ENCODE measurements around the gene BRWD1. TPM values are rescaled to one million over a fixed set of nuclear protein-coding genes. Genes with fewer than 3 reads are reported as not detected.

Gene BRWD1
- total and polyA plus RNA-seq, 2 of the 13 experiments (the other 11 are each of a cell fraction or from before 2014, with no cell fraction given) = 13.9 to 28.0 TPM

DNA sequence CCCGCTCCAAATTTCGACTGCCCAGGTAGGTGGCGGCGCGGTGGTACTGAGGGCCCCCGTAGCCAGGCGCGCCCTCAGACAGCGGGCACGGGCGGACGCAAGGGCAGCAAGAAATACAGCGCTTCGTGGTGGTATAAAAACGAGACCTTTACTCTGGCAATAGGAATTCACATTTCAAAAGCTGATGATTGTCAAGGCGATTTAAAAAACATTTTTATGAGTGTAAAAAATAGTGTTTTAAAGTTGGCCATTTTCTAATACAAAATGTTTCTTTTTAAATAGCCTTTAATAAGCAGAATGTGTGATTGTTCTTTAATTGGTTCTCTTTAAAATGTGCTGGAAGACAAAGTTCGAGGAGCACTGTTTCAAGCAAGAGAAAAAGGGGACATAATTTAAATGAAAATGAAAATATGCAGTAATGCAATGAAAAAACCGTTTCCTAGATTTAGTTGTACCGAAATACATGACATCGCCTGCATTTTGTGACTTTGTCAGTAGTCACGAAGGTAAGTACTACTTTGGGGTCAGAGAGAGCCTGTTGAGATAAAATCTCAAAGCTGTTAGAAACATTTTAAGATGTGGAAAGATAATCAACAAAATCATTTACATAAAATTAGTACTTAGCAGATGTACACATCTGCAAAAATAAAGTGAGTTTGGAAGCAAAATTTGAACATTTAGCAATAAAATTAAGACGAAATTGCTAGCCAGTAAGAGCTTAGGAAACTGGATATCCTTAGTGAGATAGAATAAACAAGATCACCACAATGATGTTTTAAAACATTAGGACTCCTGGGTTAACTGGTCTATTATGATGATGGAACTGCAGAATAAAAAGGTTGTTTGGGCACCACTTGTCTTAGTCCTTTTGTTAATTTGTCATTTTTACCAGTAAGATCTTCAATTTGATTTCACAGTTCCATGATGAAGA, 129.1 kb downstream of the BRWD1 start (continued):
- TF ChIP-seq, protein P1, sequence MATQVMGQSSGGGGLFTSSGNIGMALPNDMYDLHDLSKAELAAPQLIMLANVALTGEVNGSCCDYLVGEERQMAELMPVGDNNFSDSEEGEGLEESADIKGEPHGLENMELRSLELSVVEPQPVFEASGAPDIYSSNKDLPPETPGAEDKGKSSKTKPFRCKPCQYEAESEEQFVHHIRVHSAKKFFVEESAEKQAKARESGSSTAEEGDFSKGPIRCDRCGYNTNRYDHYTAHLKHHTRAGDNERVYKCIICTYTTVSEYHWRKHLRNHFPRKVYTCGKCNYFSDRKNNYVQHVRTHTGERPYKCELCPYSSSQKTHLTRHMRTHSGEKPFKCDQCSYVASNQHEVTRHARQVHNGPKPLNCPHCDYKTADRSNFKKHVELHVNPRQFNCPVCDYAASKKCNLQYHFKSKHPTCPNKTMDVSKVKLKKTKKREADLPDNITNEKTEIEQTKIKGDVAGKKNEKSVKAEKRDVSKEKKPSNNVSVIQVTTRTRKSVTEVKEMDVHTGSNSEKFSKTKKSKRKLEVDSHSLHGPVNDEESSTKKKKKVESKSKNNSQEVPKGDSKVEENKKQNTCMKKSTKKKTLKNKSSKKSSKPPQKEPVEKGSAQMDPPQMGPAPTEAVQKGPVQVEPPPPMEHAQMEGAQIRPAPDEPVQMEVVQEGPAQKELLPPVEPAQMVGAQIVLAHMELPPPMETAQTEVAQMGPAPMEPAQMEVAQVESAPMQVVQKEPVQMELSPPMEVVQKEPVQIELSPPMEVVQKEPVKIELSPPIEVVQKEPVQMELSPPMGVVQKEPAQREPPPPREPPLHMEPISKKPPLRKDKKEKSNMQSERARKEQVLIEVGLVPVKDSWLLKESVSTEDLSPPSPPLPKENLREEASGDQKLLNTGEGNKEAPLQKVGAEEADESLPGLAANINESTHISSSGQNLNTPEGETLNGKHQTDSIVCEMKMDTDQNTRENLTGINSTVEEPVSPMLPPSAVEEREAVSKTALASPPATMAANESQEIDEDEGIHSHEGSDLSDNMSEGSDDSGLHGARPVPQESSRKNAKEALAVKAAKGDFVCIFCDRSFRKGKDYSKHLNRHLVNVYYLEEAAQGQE (IDR thresholded peaks at IDR 0.05; ENCODE audit: borderline replicate concordance in 1 of 2, low read depth in 1 of 2, low read length in 2 of 2) = no peak
- TF ChIP-seq ZNF777 (CRISPR knock-in tag; IDR thresholded peaks at IDR 0.05) = no peak
- TF ChIP-seq ZNF263 (CRISPR knock-in tag; IDR thresholded peaks at IDR 0.05) = no peak
- TF ChIP-seq, protein P2, sequence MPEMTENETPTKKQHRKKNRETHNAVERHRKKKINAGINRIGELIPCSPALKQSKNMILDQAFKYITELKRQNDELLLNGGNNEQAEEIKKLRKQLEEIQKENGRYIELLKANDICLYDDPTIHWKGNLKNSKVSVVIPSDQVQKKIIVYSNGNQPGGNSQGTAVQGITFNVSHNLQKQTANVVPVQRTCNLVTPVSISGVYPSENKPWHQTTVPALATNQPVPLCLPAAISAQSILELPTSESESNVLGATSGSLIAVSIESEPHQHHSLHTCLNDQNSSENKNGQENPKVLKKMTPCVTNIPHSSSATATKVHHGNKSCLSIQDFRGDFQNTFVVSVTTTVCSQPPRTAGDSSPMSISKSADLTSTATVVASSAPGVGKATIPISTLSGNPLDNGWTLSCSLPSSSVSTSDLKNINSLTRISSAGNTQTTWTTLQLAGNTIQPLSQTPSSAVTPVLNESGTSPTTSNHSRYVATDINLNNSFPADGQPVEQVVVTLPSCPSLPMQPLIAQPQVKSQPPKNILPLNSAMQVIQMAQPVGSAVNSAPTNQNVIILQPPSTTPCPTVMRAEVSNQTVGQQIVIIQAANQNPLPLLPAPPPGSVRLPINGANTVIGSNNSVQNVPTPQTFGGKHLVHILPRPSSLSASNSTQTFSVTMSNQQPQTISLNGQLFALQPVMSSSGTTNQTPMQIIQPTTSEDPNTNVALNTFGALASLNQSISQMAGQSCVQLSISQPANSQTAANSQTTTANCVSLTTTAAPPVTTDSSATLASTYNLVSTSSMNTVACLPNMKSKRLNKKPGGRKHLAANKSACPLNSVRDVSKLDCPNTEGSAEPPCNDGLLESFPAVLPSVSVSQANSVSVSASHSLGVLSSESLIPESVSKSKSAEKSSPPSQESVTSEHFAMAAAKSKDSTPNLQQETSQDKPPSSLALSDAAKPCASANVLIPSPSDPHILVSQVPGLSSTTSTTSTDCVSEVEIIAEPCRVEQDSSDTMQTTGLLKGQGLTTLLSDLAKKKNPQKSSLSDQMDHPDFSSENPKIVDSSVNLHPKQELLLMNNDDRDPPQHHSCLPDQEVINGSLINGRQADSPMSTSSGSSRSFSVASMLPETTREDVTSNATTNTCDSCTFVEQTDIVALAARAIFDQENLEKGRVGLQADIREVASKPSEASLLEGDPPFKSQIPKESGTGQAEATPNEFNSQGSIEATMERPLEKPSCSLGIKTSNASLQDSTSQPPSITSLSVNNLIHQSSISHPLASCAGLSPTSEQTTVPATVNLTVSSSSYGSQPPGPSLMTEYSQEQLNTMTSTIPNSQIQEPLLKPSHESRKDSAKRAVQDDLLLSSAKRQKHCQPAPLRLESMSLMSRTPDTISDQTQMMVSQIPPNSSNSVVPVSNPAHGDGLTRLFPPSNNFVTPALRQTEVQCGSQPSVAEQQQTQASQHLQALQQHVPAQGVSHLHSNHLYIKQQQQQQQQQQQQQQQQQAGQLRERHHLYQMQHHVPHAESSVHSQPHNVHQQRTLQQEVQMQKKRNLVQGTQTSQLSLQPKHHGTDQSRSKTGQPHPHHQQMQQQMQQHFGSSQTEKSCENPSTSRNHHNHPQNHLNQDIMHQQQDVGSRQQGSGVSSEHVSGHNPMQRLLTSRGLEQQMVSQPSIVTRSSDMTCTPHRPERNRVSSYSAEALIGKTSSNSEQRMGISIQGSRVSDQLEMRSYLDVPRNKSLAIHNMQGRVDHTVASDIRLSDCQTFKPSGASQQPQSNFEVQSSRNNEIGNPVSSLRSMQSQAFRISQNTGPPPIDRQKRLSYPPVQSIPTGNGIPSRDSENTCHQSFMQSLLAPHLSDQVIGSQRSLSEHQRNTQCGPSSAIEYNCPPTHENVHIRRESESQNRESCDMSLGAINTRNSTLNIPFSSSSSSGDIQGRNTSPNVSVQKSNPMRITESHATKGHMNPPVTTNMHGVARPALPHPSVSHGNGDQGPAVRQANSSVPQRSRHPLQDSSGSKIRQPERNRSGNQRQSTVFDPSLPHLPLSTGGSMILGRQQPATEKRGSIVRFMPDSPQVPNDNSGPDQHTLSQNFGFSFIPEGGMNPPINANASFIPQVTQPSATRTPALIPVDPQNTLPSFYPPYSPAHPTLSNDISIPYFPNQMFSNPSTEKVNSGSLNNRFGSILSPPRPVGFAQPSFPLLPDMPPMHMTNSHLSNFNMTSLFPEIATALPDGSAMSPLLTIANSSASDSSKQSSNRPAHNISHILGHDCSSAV (CRISPR knock-in tag; IDR thresholded peaks at IDR 0.05; ENCODE audit: borderline replicate concordance) = no peak
- TF ChIP-seq, protein P3, sequence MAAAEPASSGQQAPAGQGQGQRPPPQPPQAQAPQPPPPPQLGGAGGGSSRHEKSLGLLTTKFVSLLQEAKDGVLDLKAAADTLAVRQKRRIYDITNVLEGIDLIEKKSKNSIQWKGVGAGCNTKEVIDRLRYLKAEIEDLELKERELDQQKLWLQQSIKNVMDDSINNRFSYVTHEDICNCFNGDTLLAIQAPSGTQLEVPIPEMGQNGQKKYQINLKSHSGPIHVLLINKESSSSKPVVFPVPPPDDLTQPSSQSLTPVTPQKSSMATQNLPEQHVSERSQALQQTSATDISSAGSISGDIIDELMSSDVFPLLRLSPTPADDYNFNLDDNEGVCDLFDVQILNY (CRISPR knock-in tag; conservative IDR thresholded peaks at IDR 0.05) = no peak
- TF ChIP-seq ZSCAN31 (CRISPR knock-in tag; IDR thresholded peaks at IDR 0.05; ENCODE audit: low read depth) = peak; percentile 24; the same call in 1 of the 2 replicates
- TF ChIP-seq RFX1 (IDR thresholded peaks at IDR 0.05) = no peak
- peak; percentile 50; the same call in 1 of the 2 replicates for TF ChIP-seq KMT2A (CRISPR knock-in tag; IDR thresholded peaks at IDR 0.05)
- TF ChIP-seq, protein P4, sequence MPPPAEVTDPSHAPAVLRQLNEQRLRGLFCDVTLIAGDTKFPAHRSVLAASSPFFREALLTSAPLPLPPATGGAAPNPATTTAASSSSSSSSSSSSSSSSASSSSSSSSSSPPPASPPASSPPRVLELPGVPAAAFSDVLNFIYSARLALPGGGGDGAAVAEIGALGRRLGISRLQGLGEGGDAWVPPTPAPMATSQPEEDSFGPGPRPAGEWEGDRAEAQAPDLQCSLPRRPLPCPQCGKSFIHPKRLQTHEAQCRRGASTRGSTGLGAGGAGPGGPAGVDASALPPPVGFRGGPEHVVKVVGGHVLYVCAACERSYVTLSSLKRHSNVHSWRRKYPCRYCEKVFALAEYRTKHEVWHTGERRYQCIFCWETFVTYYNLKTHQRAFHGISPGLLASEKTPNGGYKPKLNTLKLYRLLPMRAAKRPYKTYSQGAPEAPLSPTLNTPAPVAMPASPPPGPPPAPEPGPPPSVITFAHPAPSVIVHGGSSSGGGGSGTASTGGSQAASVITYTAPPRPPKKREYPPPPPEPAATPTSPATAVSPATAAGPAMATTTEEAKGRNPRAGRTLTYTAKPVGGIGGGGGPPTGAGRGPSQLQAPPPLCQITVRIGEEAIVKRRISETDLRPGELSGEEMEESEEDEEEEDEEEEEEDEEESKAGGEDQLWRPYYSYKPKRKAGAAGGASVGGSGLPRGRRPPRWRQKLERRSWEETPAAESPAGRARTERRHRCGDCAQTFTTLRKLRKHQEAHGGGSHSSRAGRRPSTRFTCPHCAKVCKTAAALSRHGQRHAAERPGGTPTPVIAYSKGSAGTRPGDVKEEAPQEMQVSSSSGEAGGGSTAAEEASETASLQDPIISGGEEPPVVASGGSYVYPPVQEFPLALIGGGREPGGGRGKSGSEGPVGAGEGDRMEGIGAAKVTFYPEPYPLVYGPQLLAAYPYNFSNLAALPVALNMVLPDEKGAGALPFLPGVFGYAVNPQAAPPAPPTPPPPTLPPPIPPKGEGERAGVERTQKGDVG (CRISPR knock-in tag; IDR thresholded peaks at IDR 0.05; ENCODE audit: borderline replicate concordance) = no peak
- TF ChIP-seq PRPF4 (IDR thresholded peaks at IDR 0.05; ENCODE audit: low read depth, low read length, poor library complexity, severe bottlenecking) = no peak
- 0 out of 2 replicates have a peak, but pooled peaks have one; percentile 8 for TF ChIP-seq ZFP36L1 (CRISPR knock-in tag; IDR thresholded peaks at IDR 0.05)
